Keratinocyte (primary cell): ENCODE results near the gene TBC1D14. TPM values are rescaled to one million over a fixed set of nuclear protein-coding genes. Genes with fewer than 3 reads are reported as not detected.

Experiments
- DNase-seq: peaks from one replicate; pipeline ENCODE4 v3.0.0-alpha.2; 2011; ENCODE audit warnings: low read depth, missing footprints, low spot score
- FAIRE-seq: peaks from 2 replicates; lab custom pipeline; 2011; peaks lifted over from hg19 to GRCh38; lab: Jason Lieb, UNC
- H2AFZ ChIP-seq: 2 replicates; pipeline ENCODE4 v1.6.0; 2012; ENCODE audit warnings: low read length, control low read depth, inconsistent platforms; ENCODE audit not compliant: control insufficient read depth
- H3K27ac ChIP-seq: 2 replicates; pipeline ENCODE4 v1.5.1; 2011; ENCODE audit warnings: low read length; ENCODE audit not compliant: control insufficient read depth, insufficient read depth
- H3K27me3 ChIP-seq: 3 replicates; pipeline ENCODE4 v1.6.0; 2011; ENCODE audit warnings: low read length; ENCODE audit not compliant: control insufficient read depth, insufficient read depth; ENCODE audit errors: extremely low read depth
- H3K36me3 ChIP-seq, 2 experiments: 2 replicates in 1 of 2; 3 replicates in 1 of 2; pipeline ENCODE4 v1.5.1; 2011; ENCODE audit warnings: low read length in 2 of 2, mild to moderate bottlenecking in 1 of 2; ENCODE audit not compliant: control insufficient read depth in 2 of 2, insufficient read depth in 2 of 2; ENCODE audit errors: extremely low read depth in 1 of 2
- H3K4me1 ChIP-seq: 3 replicates; pipeline ENCODE4 v1.5.1; 2011; ENCODE audit warnings: low read length; ENCODE audit not compliant: control insufficient read depth, insufficient read depth; ENCODE audit errors: extremely low read depth
- H3K4me2 ChIP-seq: 3 replicates; pipeline ENCODE4 v1.6.0; 2011; ENCODE audit warnings: low read depth, low read length; ENCODE audit not compliant: control insufficient read depth, insufficient read depth; ENCODE audit errors: extremely low read depth
- H3K4me3 ChIP-seq, 3 experiments: fragments of 200-600 bp in 1 of 3; sonication (generic) in 1 of 3; 2 replicates in 2 of 3; 3 replicates in 1 of 3; pipeline ENCODE4 v1.5.1; 2011 to 2016; ENCODE audit warnings: low read length in 3 of 3, mild to moderate bottlenecking in 3 of 3, control low read depth in 2 of 3, inconsistent platforms in 1 of 3, low read depth in 1 of 3, mixed read lengths in 1 of 3, mixed run types in 1 of 3, moderate library complexity in 1 of 3; ENCODE audit not compliant: control insufficient read depth in 2 of 3, insufficient read depth in 2 of 3; ENCODE audit errors: extremely low read depth in 1 of 3
- H3K79me2 ChIP-seq: 2 replicates; pipeline ENCODE4 v1.6.0; 2012; ENCODE audit warnings: low read length; ENCODE audit not compliant: control insufficient read depth, insufficient read depth
- H3K9ac ChIP-seq: 3 replicates; pipeline ENCODE4 v1.6.0; 2011; ENCODE audit warnings: low read length; ENCODE audit not compliant: control insufficient read depth, insufficient read depth; ENCODE audit errors: extremely low read depth
- H3K9me1 ChIP-seq: 3 replicates; pipeline ENCODE4 v1.6.0; 2011; ENCODE audit warnings: low read length; ENCODE audit not compliant: control insufficient read depth, insufficient read depth; ENCODE audit errors: extremely low read depth
- H3K9me3 ChIP-seq: 2 replicates; pipeline ENCODE4 v1.5.1; 2012; ENCODE audit warnings: low read depth, low read length; ENCODE audit not compliant: control insufficient read depth
- H4K20me1 ChIP-seq: 3 replicates; pipeline ENCODE4 v1.6.0; 2011; ENCODE audit warnings: low read length; ENCODE audit not compliant: control insufficient read depth, insufficient read depth; ENCODE audit errors: extremely low read depth
- CTCF ChIP-seq, 3 experiments: IDR thresholded peaks in 1 of 3; conservative IDR thresholded peaks in 1 of 3; optimal IDR thresholded peaks in 1 of 3; 2 replicates in 2 of 3; 3 replicates in 1 of 3; pipeline versions ENCODE3 to v1.5.1; 2011; ENCODE audit warnings: low read length in 3 of 3, mild to moderate bottlenecking in 3 of 3, moderate library complexity in 2 of 3, control low read depth in 1 of 3, inconsistent platforms in 1 of 3; ENCODE audit not compliant: insufficient read depth in 2 of 3; ENCODE audit errors: extremely low read depth in 1 of 3
- EZH2 ChIP-seq: IDR thresholded peaks from one replicate; pipeline ENCODE4 v1.6.1; 2012; ENCODE audit warnings: inconsistent platforms, mild to moderate bottlenecking, low read length, moderate library complexity
- dilution Hi-C: fragments of 300-500 bp; cut with MboI; formaldehyde crosslinking; loops from one replicate; pipeline ENCODE4 v1.7.0; 2020; ENCODE audit warnings: low sequenced_read_pairs; ENCODE audit not compliant: extremely low pct_ligation_motif_present
- polyA plus RNA-seq, 5 experiments: library from polyadenylated mRNA; depleted of rRNA in 3 of 5; stranded (reverse) in 3 of 5; stranded (forward) in 1 of 5; unstranded in 1 of 5; fragments of >200 nt; gene quantifications; 1 replicate in 1 of 5; 2 replicates in 3 of 5; 3 replicates in 1 of 5; pipeline versions ENCODE4 v1.2.1 to v1.2.3, GENCODE V29; 2011 to 2012; ENCODE audit warnings: missing spikeins in 2 of 5, low read depth in 1 of 5, low replicate concordance in 1 of 5

Gene TBC1D14
- polyA plus RNA-seq, 1 donor (not counting 4 experiments of a cell fraction or from before 2014, with no cell fraction given), result 55.1 TPM

GRCh38 chr4:6967846-6968340 is 58.3 kb downstream of the TBC1D14 start:
- H3K27me3 ChIP-seq, result no peaks in the 10 kb centered on the region
- H3K9me1 ChIP-seq, result no peaks in the 10 kb centered on the region
- no peak overlapping the region for H3K4me2 ChIP-seq
- no peak for TF ChIP-seq CTCF (optimal IDR thresholded peaks at IDR 0.05 in 1 of 3, IDR thresholded peaks at IDR 0.05 in 1 of 3, conservative IDR thresholded peaks at IDR 0.05 in 1 of 3; ENCODE audit: extremely low read depth in 1 of 3, insufficient read depth in 2 of 3, low read length in 3 of 3)
- TF ChIP-seq EZH2, result no peak
- FAIRE-seq (no peak), DNase-seq (no peak)
- H3K4me1 ChIP-seq, result no peaks in the 10 kb centered on the region
- H3K9ac ChIP-seq, result no peak overlapping the region
- H3K79me2 ChIP-seq, result no peaks in the 10 kb centered on the region
- peaks cover 0 to 1% of the 10 kb centered on the region in 2 experiments for H3K36me3 ChIP-seq
- no peak overlapping the region for H2AFZ ChIP-seq
- H3K27ac ChIP-seq, result no peak overlapping the region
- H4K20me1 ChIP-seq, result no peaks in the 10 kb centered on the region
- H3K9me3 ChIP-seq, result no peaks in the 10 kb centered on the region
- H3K4me3 ChIP-seq, result no peak overlapping the region
- dilution Hi-C loops, result no loop called here

GRCh38 chr4:6968496-6968895 is 58.9 kb downstream of the TBC1D14 start:
- Histone ChIP-seq H3K79me2 (no peaks in the 10 kb centered on the region), H4K20me1 (no peaks in the 10 kb centered on the region), H3K4me2 (no peak overlapping the region), H3K27me3 (no peaks in the 10 kb centered on the region), H3K4me1 (no peaks in the 10 kb centered on the region), H3K36me3 (peaks cover 0 to 1% of the 10 kb centered on the region in 2 experiments), H3K27ac (no peak overlapping the region), H3K9me1 (no peaks in the 10 kb centered on the region), H3K9ac (no peak overlapping the region), H3K4me3 (no peak overlapping the region), H3K9me3 (no peaks in the 10 kb centered on the region), H2AFZ (no peak overlapping the region)
- DNase-seq (no peak), FAIRE-seq (no peak)
- dilution Hi-C loops, result no loop called here
- TF ChIP-seq CTCF (optimal IDR thresholded peaks at IDR 0.05 in 1 of 3, IDR thresholded peaks at IDR 0.05 in 1 of 3, conservative IDR thresholded peaks at IDR 0.05 in 1 of 3; ENCODE audit: extremely low read depth in 1 of 3, insufficient read depth in 2 of 3, low read length in 3 of 3), result no peak
- no peak for TF ChIP-seq EZH2
